H1 (cell line): ENCODE data around the gene NCL. TPM values are rescaled to one million over a fixed set of nuclear protein-coding genes. Genes with fewer than 3 reads are reported as not detected.

ENCODE experiments used
- CTCF ChIA-PET: fragments of 300-600 bp; sonication (Branson Sonifier 250); formaldehyde crosslinking; loops from one replicate; lab custom pipeline; 2021; ENCODE audit not compliant: partially characterized antibody; lab: Charles Lee
- POLR2A ChIA-PET: fragments of 300-600 bp; sonication (Branson Sonifier 250); formaldehyde crosslinking; loops from one replicate; lab custom pipeline; 2021; ENCODE audit warnings: inconsistent platforms; ENCODE audit not compliant: partially characterized antibody; lab: Charles Lee
- DNase-seq, 2 experiments: peaks; one replicate each; pipeline versions ENCODE4 v3.0.0 to v3.0.0-alpha.2; 2010 to 2022; ENCODE audit warnings: low spot score in 2 of 2, low read depth in 1 of 2, mixed read lengths in 1 of 2
- FAIRE-seq: peaks from 2 replicates; lab custom pipeline; 2011; peaks lifted over from hg19 to GRCh38; lab: Jason Lieb, UNC
- H2AFZ ChIP-seq: 2 replicates; pipeline ENCODE4 v1.8.1; 2012; ENCODE audit warnings: low read length, inconsistent platforms
- H2AK5ac ChIP-seq: 2 replicates; pipeline ENCODE4 v1.6.1; 2013; ENCODE audit warnings: low read depth, low read length
- H2BK120ac ChIP-seq: replicated peaks from 2 replicates; pipeline ENCODE3; 2013; ENCODE audit warnings: low read depth, low read length, inconsistent platforms
- H2BK12ac ChIP-seq: 2 replicates; pipeline ENCODE4 v1.6.1; 2013; ENCODE audit warnings: low read depth, low read length
- H2BK15ac ChIP-seq: 2 replicates; pipeline ENCODE4 v1.6.1; 2013; ENCODE audit warnings: low read length
- H2BK20ac ChIP-seq: 2 replicates; pipeline ENCODE4 v1.6.1; 2013; ENCODE audit warnings: low read length
- H2BK5ac ChIP-seq: 2 replicates; pipeline ENCODE4 v1.6.1; 2013; ENCODE audit warnings: low read depth, low read length
- H3K14ac ChIP-seq: 2 replicates; pipeline ENCODE4 v1.6.1; 2013; ENCODE audit warnings: inconsistent platforms; ENCODE audit not compliant: insufficient read length
- H3K18ac ChIP-seq: 2 replicates; pipeline ENCODE4 v1.6.1; 2013; ENCODE audit warnings: low read length; ENCODE audit errors: extremely low read depth
- H3K23ac ChIP-seq: 2 replicates; pipeline ENCODE4 v1.6.1; 2013; ENCODE audit warnings: inconsistent platforms; ENCODE audit not compliant: insufficient read length
- H3K23me2 ChIP-seq: 2 replicates; pipeline ENCODE4 v1.6.1; 2013; ENCODE audit warnings: low read depth, low read length
- H3K27ac ChIP-seq: 2 replicates; pipeline ENCODE4 v1.6.1; 2011; ENCODE audit warnings: low read depth, low read length, inconsistent platforms
- H3K27me3 ChIP-seq, 4 experiments: replicated peaks in 1 of 4; 1 replicate in 1 of 4; 2 replicates in 3 of 4; pipeline versions ENCODE4 v1.6.1 to v1.8.1; 2011 to 2013; ENCODE audit warnings: low read length in 3 of 4, mild to moderate bottlenecking in 3 of 4, inconsistent platforms in 2 of 4, mixed read lengths in 2 of 4, moderate library complexity in 1 of 4; ENCODE audit not compliant: control insufficient read depth in 3 of 4, insufficient read depth in 3 of 4; ENCODE audit errors: extremely low read depth in 1 of 4
- H3K36me3 ChIP-seq, 4 experiments: 2 replicates each; pipeline versions ENCODE4 v1.6.1 to v1.8.1; 2011 to 2013; ENCODE audit warnings: mild to moderate bottlenecking in 4 of 4, low read length in 3 of 4, moderate library complexity in 2 of 4, control low read depth in 1 of 4, inconsistent platforms in 1 of 4; ENCODE audit not compliant: insufficient read depth in 4 of 4, control insufficient read depth in 2 of 4
- H3K4ac ChIP-seq: replicated peaks from 2 replicates; pipeline ENCODE3; 2013; ENCODE audit warnings: low read length, low read depth, mixed read lengths, inconsistent platforms; ENCODE audit not compliant: insufficient read length
- H3K4me1 ChIP-seq, 4 experiments: replicated peaks in 1 of 4; 1 replicate in 1 of 4; 2 replicates in 3 of 4; pipeline versions ENCODE4 v1.6.1 to v1.8.1; 2011 to 2013; ENCODE audit warnings: low read length in 3 of 4, inconsistent platforms in 2 of 4, mixed read lengths in 1 of 4; ENCODE audit not compliant: insufficient read depth in 4 of 4, control insufficient read depth in 3 of 4
- H3K4me2 ChIP-seq, 2 experiments: 2 replicates each; pipeline versions ENCODE4 v1.6.1 to v1.8.1; 2011 to 2013; ENCODE audit warnings: low read depth in 2 of 2, low read length in 2 of 2, control low read depth in 1 of 2, inconsistent platforms in 1 of 2, mild to moderate bottlenecking in 1 of 2; ENCODE audit not compliant: insufficient read depth in 1 of 2
- H3K4me3 ChIP-seq, 4 experiments: fragments of 200-600, 300-600 bp in 1 of 4; sonication (generic), shearing (Covaris generic), sonication (Bioruptor Twin) in 1 of 4; 2 replicates each; pipeline versions ENCODE4 v1.5.1 to v1.8.1; 2011 to 2016; ENCODE audit warnings: low read length in 4 of 4, low read depth in 3 of 4, control low read depth in 2 of 4, inconsistent platforms in 2 of 4, mild to moderate bottlenecking in 2 of 4, mixed read lengths in 1 of 4, moderate library complexity in 1 of 4; ENCODE audit not compliant: insufficient read depth in 2 of 4; ENCODE audit errors: extremely low read depth in 1 of 4
- H3K56ac ChIP-seq: replicated peaks from 2 replicates; pipeline ENCODE3; 2013; ENCODE audit warnings: low read depth, mild to moderate bottlenecking, mixed read lengths, low read length, inconsistent platforms; ENCODE audit not compliant: insufficient read length
- H3K79me1 ChIP-seq: 2 replicates; pipeline ENCODE4 v1.6.1; 2013; ENCODE audit warnings: low read depth, low read length, control low read depth
- H3K79me2 ChIP-seq, 2 experiments: 2 replicates each; pipeline versions ENCODE4 v1.6.1 to v1.8.1; 2012 to 2013; ENCODE audit warnings: low read length in 2 of 2, mild to moderate bottlenecking in 2 of 2, inconsistent platforms in 1 of 2; ENCODE audit not compliant: insufficient read depth in 2 of 2, control insufficient read depth in 1 of 2
- H3K9ac ChIP-seq, 4 experiments: replicated peaks in 1 of 4; 1 replicate in 1 of 4; 2 replicates in 3 of 4; pipeline versions ENCODE4 v1.6.1 to v1.8.1; 2011 to 2013; ENCODE audit warnings: low read depth in 3 of 4, low read length in 3 of 4, control low read depth in 2 of 4, mild to moderate bottlenecking in 2 of 4, moderate library complexity in 2 of 4, inconsistent platforms in 1 of 4; ENCODE audit errors: extremely low read depth in 1 of 4
- H3K9me3 ChIP-seq, 2 experiments: 2 replicates each; pipeline versions ENCODE4 v1.6.1 to v1.8.1; 2012 to 2013; ENCODE audit warnings: mild to moderate bottlenecking in 2 of 2, moderate library complexity in 2 of 2, control low read depth in 1 of 2, inconsistent platforms in 1 of 2, low read depth in 1 of 2, low read length in 1 of 2, mixed read lengths in 1 of 2; ENCODE audit not compliant: insufficient read depth in 2 of 2
- H4K20me1 ChIP-seq, 2 experiments: replicated peaks in 1 of 2; 2 replicates each; pipeline versions ENCODE3 to v1.8.1; 2011 to 2013; ENCODE audit warnings: inconsistent platforms in 2 of 2, low read length in 2 of 2, mild to moderate bottlenecking in 1 of 2; ENCODE audit not compliant: insufficient read depth in 2 of 2, control insufficient read depth in 1 of 2
- H4K5ac ChIP-seq: 2 replicates; pipeline ENCODE4 v1.6.1; 2013; ENCODE audit warnings: low read length, low read depth, mixed read lengths, inconsistent platforms; ENCODE audit not compliant: insufficient read length
- H4K8ac ChIP-seq: 2 replicates; pipeline ENCODE4 v1.8.0; 2013; ENCODE audit warnings: mild to moderate bottlenecking, moderate library complexity, low read length, inconsistent platforms; ENCODE audit not compliant: insufficient read depth; ENCODE audit errors: extremely low read depth
- H4K91ac ChIP-seq: replicated peaks from 2 replicates; pipeline ENCODE3; 2013; ENCODE audit warnings: low read length, mixed read lengths, inconsistent platforms; ENCODE audit not compliant: insufficient read length
- E2F6 ChIP-seq: IDR thresholded peaks from 2 replicates; pipeline ENCODE4 v1.6.1; 2012; ENCODE audit warnings: inconsistent platforms
- GABPA ChIP-seq: IDR thresholded peaks from 2 replicates; pipeline ENCODE4 v1.6.1; 2011; ENCODE audit warnings: mild to moderate bottlenecking, low read length, moderate library complexity, borderline replicate concordance; ENCODE audit not compliant: insufficient read depth
- KDM1A ChIP-seq: fragments of 200-600, 300-600 bp; sonication (generic); IDR thresholded peaks from 2 replicates; pipeline ENCODE4 v1.7.1; 2016; ENCODE audit warnings: mild to moderate bottlenecking, low read length, borderline replicate concordance
- PHF8 ChIP-seq: fragments of 200-600 bp; sonication (generic); conservative IDR thresholded peaks from 2 replicates; pipeline ENCODE4 v1.7.1; 2012; ENCODE audit warnings: low read depth, mild to moderate bottlenecking, inconsistent platforms, low read length, moderate library complexity
- POLR2A ChIP-seq, 2 experiments: IDR thresholded peaks; 1 replicate in 1 of 2; 2 replicates in 1 of 2; pipeline ENCODE4 v1.6.1; 2011; ENCODE audit warnings: low read depth in 2 of 2, low read length in 2 of 2, mild to moderate bottlenecking in 2 of 2; ENCODE audit errors: control extremely low read depth in 1 of 2
- RAD21 ChIP-seq, 2 experiments: IDR thresholded peaks in 1 of 2; conservative IDR thresholded peaks in 1 of 2; 2 replicates each; pipeline ENCODE4 v1.6.1; 2011; ENCODE audit warnings: low read depth in 2 of 2, low read length in 2 of 2, improper control_type of control experiment in 1 of 2, inconsistent platforms in 1 of 2, mild to moderate bottlenecking in 1 of 2, moderate library complexity in 1 of 2
- SIN3A ChIP-seq, 2 experiments: IDR thresholded peaks in 1 of 2; conservative IDR thresholded peaks in 1 of 2; 2 replicates each; pipeline ENCODE4 v1.6.1; 2011 to 2012; ENCODE audit warnings: low read length in 2 of 2, improper control_type of control experiment in 1 of 2, low read depth in 1 of 2, mild to moderate bottlenecking in 1 of 2
- SRF ChIP-seq: IDR thresholded peaks from 2 replicates; pipeline ENCODE4 v1.6.1; 2011; ENCODE audit warnings: mild to moderate bottlenecking, low read depth, low read length, moderate library complexity
- WGBS, 2 experiments: shearing (Covaris generic) in 1 of 2; methylation state at CpG; one replicate each; pipeline versions ENCODE4 v1.1.6 to v1.1.7; 2013 to 2015; ENCODE audit warnings: low lambda C conversion rate in 2 of 2, mixed read lengths in 2 of 2, inconsistent platforms in 1 of 2, low coverage in 1 of 2, missing lambda C conversion rate in 1 of 2; ENCODE audit not compliant: insufficient replicate concordance in 2 of 2, insufficient coverage in 1 of 2, insufficient read length in 1 of 2; ENCODE audit errors: extremely low coverage in 1 of 2, missing lambda C conversion rate in 1 of 2; 5-methylcytosine and 5-hydroxymethylcytosine counted together
- polyA plus RNA-seq, 7 experiments: library from polyadenylated mRNA; depleted of rRNA in 3 of 7; stranded (reverse) in 5 of 7; unstranded in 2 of 7; fragments of >200 nt in 5 of 7; fragments of 200-250 nt in 2 of 7; gene quantifications; 1 replicate in 5 of 7; 2 replicates in 1 of 7; 4 replicates in 1 of 7; pipeline versions ENCODE4 v1.2.1 to v1.2.3, GENCODE V29; 2011 to 2013; ENCODE audit warnings: missing spikeins in 2 of 7, mixed read lengths in 2 of 7
- total RNA-seq: library from RNA; stranded (reverse); fragmentation: NEBNext Ultra II Directional; extraction: Animal tissue kit (Norgen Biotek cat#: 25700); gene quantifications from 2 replicates; pipeline ENCODE4 v1.2.1, GENCODE V29; 2021

Gene NCL
- total and polyA plus RNA-seq, 2 of the 8 experiments (the other 6 are each of a cell fraction or from before 2014, with no cell fraction given): 61.2 to 1,478 TPM

- H4K5ac ChIP-seq: peak overlapping the region; percentile 98
- peak overlapping the region; percentile 93 for H3K27ac ChIP-seq
- no peak overlapping the region for H2AFZ ChIP-seq
- WGBS, 2 experiments: 5% methylated on average over 50 of the region's 81 CpGs; no CpG with 5 or more reads in 1 of the 2 experiments
- no peak overlapping the region for H2BK120ac ChIP-seq
- H3K4me3 ChIP-seq: peak overlapping the region; percentile 85 to 97 (median 94)
- H4K20me1 ChIP-seq: peaks cover 28 to 33% of the 10 kb centered on the region in 2 experiments
- H2BK12ac ChIP-seq: peak overlapping the region; percentile 75
- H3K79me2 ChIP-seq: peaks cover 25 to 50% of the 10 kb centered on the region in 2 experiments
- H3K14ac ChIP-seq: no peak overlapping the region
- H4K8ac ChIP-seq: peak overlapping the region; percentile 95
- peak overlapping the region; percentile 93 for H4K91ac ChIP-seq
- CTCF ChIA-PET: interaction anchor here (1.2 to 10.2 kb wide), 7 partner anchors 10 to 70 kb away, joined by 3 to 94 read pairs (median 4); partner anchors contain the start of gene B3GNT7
- peak overlapping the region; percentile 98 for H3K4ac ChIP-seq
- peak overlapping the region; percentile 70 to 91 for H3K4me2 ChIP-seq
- H2BK15ac ChIP-seq: no peak overlapping the region
- no peak overlapping the region for H3K23ac ChIP-seq
- no peak for FAIRE-seq
- H2BK20ac ChIP-seq: no peak overlapping the region
- peaks cover 29 to 35% (median 31%) of the 10 kb centered on the region in 4 experiments for H3K36me3 ChIP-seq
- peaks cover 11% of the 10 kb centered on the region for H3K23me2 ChIP-seq
- H3K18ac ChIP-seq: peak overlapping the region; percentile 98
- H3K9me3 ChIP-seq: no peaks in the 10 kb centered on the region
- peaks cover 6% of the 10 kb centered on the region; the same call in 1 of the 2 replicates for H3K79me1 ChIP-seq
- no peak overlapping the region; the same call in 1 of the 2 replicates for H2AK5ac ChIP-seq
- peak overlapping the region; percentile 88 to 100 (median 96) for H3K9ac ChIP-seq
- peaks cover 0 to 20% (median 6%) of the 10 kb centered on the region in 4 experiments; a peak in 6 of 7 replicates for H3K4me1 ChIP-seq
- no peaks in the 10 kb centered on the region for H3K27me3 ChIP-seq
- peak; percentile 89 to 97 for DNase-seq
- POLR2A ChIA-PET: interaction anchor here (0.6 to 14.9 kb wide), 86 partner anchors 9 to 1074 kb away, joined by 3 to 431 read pairs (median 4); partner anchors contain the start of genes COPS7B, NMUR1 and PTMA
- peak overlapping the region; percentile 95 for H3K56ac ChIP-seq
- H2BK5ac ChIP-seq: peak overlapping the region; percentile 96
- TF ChIP-seq POLR2A (IDR thresholded peaks at IDR 0.05; ENCODE audit: control extremely low read depth in 1 of 2, low read depth in 2 of 2, low read length in 2 of 2) (peak; percentile 77 to 91), SRF (no peak), KDM1A (no peak), RAD21 (IDR thresholded peaks at IDR 0.05 in 1 of 2, conservative IDR thresholded peaks at IDR 0.05 in 1 of 2; ENCODE audit: low read depth in 2 of 2, low read length in 2 of 2) (no peak), E2F6 (peak; percentile 51; the same call in 1 of the 2 replicates), GABPA (peak; percentile 76; the same call in 1 of the 2 replicates), SIN3A (conservative IDR thresholded peaks at IDR 0.05 in 1 of 2, IDR thresholded peaks at IDR 0.05 in 1 of 2; ENCODE audit: low read depth in 1 of 2, low read length in 2 of 2) (peak in 1 of 2 experiments; percentile 35; a peak in 1 of 4 replicates), PHF8 (peak; percentile 80)
Observed at GRCh38 chr2:231464576-231465540, 574 bp upstream of the NCL start.
